NCI-H146 (cell line): ENCODE data around the gene PRAMEF26.
"Not testable (repeated sequence)": the region's sequence is repeated elsewhere in the genome, so short reads cannot be mapped to it uniquely, and the experiment has no call there.

Experiments
- DNase-seq: peaks from one replicate; lab custom pipeline; 2025; lab: John Stamatoyannopoulos, UW

The PRAMEF26 gene

DNA sequence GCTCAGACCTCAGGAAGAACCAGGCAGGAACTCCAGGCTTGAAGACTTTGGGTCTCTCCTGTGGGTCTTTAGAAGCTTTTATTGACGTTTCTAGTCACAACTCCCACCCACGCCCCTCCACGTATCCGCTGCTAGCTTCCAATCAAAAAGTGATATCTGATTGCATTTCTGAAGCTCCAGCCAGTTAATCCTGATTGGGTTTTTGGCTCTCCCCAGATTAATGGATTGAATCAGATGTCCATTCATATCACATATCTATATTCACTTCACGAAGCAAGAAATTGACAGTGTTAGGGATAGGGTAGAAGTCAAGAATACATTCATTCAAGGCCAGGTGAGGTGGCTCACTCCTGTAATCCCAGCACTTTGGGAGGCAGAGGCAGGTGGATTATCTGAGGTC, at the start of gene PRAMEF26:
PRAMEF26 (minus strand) TSS at position 101 of the 400 bp plus-strand sequence. CDS start 2,914 bp downstream, outside the sequence.
- not testable (repeated sequence) for DNase-seq

DNA sequence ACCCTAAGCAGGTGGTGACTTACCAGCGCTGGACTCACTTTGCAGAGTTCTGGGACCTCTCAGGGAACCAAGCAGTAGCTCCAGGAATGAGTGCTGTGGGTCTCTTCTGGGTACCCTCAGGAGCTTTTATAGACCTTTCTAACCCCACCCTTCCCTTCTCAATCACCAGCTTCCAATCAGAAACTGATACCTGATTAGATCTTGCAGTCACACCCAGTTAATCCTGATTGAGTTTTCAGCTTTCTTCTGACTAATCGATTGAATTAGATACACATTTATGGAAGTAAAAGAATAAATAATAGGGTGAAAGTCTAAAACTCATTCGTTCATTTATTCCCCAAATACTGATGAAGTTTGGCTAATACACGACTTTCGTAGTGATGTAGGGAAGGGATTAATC, 45.5 kb upstream of the PRAMEF26 start, which contains the start of gene PRAMEF13:
PRAMEF13 (minus strand) TSS at position 101 of the 400 bp plus-strand sequence. CDS start 1,820 bp downstream, outside the sequence.
- not testable (repeated sequence) for DNase-seq

- not testable (repeated sequence) for DNase-seq
Measured at GRCh38 chr1:13171548-13171947, 15.7 kb upstream of the PRAMEF26 start, which contains the start of gene PRAMEF9. PRAMEF9 (plus strand) TSS chr1:13171848; CDS start chr1:13175281, 3,433 bp downstream.

GRCh38 chr1:13165531-13165930, 9.7 kb upstream of the PRAMEF26 start, which contains the start of gene HNRNPCL4:
HNRNPCL4 (minus strand) TSS chr1:13165631; CDS start chr1:13165467, 164 bp downstream.
- not testable (repeated sequence) for DNase-seq

GRCh38 chr1:13116754-13117153, 39.1 kb downstream of the PRAMEF26 start, which contains the start of gene HNRNPCL2:
HNRNPCL2 (minus strand) TSS chr1:13116854; CDS start chr1:13116400, 454 bp downstream.
- not testable (repeated sequence) for DNase-seq
